Choroid plexus epithelial cell (primary cell): Measurements from ENCODE around the gene XAGE5.
"Not testable (repeated sequence)": the region's sequence is repeated elsewhere in the genome, so short reads cannot be mapped to it uniquely, and the experiment has no call there.

Experiments
- DNase-seq: peaks from one replicate; pipeline ENCODE4 v3.0.0-alpha.2; 2010; ENCODE audit warnings: low read depth
- H3K4me3 ChIP-seq: 2 replicates; pipeline ENCODE4 v1.5.1; 2011; ENCODE audit warnings: low read depth, mild to moderate bottlenecking, control low read depth, low read length, moderate library complexity
- CTCF ChIP-seq: conservative IDR thresholded peaks from 2 replicates; pipeline ENCODE4 v1.5.1; 2011; ENCODE audit warnings: low read depth, mild to moderate bottlenecking, control low read depth, inconsistent platforms, low read length, moderate library complexity

Gene XAGE5

DNA sequence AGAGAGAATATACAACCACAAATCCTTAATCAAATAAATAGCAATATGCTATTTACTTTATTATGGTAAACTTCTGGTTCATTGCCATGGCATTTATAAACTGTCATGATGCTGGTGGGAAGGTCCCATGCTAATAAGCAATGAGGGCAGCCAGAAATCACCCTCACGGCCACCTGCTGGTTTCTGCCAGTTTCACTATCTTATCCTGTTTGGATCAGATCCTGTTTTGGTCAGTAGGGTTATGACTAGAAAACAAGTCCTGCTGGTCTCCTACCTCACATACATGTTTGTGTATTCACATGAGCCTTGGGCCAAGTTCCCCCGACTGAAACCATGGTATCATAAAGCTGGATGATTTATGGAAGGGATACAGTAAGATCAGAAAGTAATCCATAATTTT, 28.1 kb downstream of the XAGE5 start:
- TF ChIP-seq CTCF: no peak
- no peak overlapping the region for H3K4me3 ChIP-seq
- no peak for DNase-seq

- DNase-seq: not testable (repeated sequence)
Observed at GRCh38 chrX:52843619-52844018, 32.5 kb downstream of the XAGE5 start.

GRCh38 chrX:52852110-52852860, 41.2 kb downstream of the XAGE5 start:
- DNase-seq: peak; percentile 26
- H3K4me3 ChIP-seq: no peak overlapping the region
- TF ChIP-seq CTCF: no peak

More at GRCh38 chrX:52843619-52844018, 32.5 kb downstream of the XAGE5 start:
- not testable (repeated sequence) for H3K4me3 ChIP-seq

GRCh38 chrX:52856991-52857525, 46.0 kb downstream of the XAGE5 start:
- H3K4me3 ChIP-seq, DNase-seq: not testable (repeated sequence)

DNA sequence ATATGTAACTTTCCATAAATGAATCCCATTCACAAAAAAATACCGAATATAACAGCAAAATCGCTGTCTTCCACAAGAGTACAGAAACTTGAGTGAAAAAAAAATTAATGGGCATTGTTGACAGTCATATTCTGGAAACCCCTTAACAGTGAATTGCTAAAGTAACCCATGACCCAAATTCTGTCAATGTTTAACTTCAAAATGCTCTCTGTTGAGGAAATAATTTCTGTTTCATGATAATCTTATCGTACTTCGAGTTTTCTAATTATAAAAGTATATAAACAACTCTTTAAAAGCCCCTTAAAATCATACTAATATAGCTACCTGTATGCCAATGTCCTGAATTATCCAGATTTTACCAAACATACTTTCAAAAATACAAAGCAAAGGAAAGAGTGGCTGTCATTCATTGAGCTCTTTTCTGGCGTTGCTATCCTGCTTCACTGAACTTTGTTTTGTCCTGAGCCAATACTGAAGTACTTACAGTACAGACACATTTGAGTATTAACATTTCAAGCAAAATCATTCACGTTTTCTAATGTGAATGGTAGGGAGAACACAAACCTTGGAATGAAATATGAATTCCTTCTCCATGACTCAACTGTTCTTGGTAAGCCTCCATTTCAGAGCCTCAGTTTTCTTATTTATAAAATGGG, 54.4 kb downstream of the XAGE5 start:
- peak; percentile 4 for DNase-seq
- no peak overlapping the region for H3K4me3 ChIP-seq
- TF ChIP-seq CTCF: no peak
